HG03175 (cell line): ENCODE results near the gene CKS2.

Experiments
- ATAC-seq: cut with Tn5 transposase; IDR thresholded peaks from one replicate; pipeline ENCODE4 v1.9.1; 2021; ENCODE audit warnings: mild to moderate bottlenecking, moderate library complexity; ENCODE audit not compliant: unreplicated experiment

Gene CKS2

GRCh38 chr9:89363921-89364665 is 53.1 kb downstream of the CKS2 start:
- ATAC-seq = no peak

- no peak for ATAC-seq
Measured at GRCh38 chr9:89364666-89365531, 53.9 kb downstream of the CKS2 start.

DNA sequence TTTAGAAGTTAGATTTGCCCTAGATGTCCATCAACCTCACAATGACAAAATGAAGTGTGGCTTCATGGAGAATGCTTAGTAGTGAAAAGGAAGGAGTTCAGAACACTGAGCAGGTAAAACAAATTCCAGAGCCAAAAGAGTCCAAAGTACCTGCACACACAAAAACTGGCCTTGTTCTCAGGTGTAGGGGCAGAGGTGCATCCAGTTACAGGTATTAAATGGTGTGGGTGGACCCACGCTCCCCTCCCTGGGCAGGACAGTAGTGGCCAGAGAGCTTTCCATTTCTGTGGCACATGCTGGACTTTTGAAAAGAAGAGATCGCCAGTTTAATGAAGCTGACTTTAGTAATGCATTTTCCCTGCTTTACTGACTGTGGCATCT is 54.5 kb downstream of the CKS2 start:
- no peak for ATAC-seq
